ENCODE measurements around the gene ZBTB16. TPM values are rescaled to one million over a fixed set of nuclear protein-coding genes. Genes with fewer than 3 reads are reported as not detected.
A peak's percentile ranks its signal among the peaks of the same experiment; 100 is the strongest.

The ZBTB16 gene
- total RNA-seq, 3 donors from 2014 or later, result 236 to 358 (median 271) TPM

- TF ChIP-seq POLR2A (IDR thresholded peaks at IDR 0.05), result no peak
- no peak for TF ChIP-seq CTCF (IDR thresholded peaks at IDR 0.05)
- TF ChIP-seq POLR2AphosphoS5 (IDR thresholded peaks at IDR 0.05), result no peak
- no peaks in the 10 kb centered on the region for H3K27me3 ChIP-seq
- no peaks in the 10 kb centered on the region for H3K4me1 ChIP-seq
- DNase-seq (ENCODE audit: low spot score in 2 of 2), result no peak
- no peak overlapping the region for H3K4me3 ChIP-seq
- no peak overlapping the region for H3K27ac ChIP-seq
- no peaks in the 10 kb centered on the region for H3K9me3 ChIP-seq
- H3K36me3 ChIP-seq, result no peaks in the 10 kb centered on the region
- intact Hi-C loops (cut with DNase I; ENCODE audit: low total_unique reads), result no loop called here
Measured at GRCh38 chr11:114232400-114233059, 173.0 kb downstream of the ZBTB16 start.

DNA sequence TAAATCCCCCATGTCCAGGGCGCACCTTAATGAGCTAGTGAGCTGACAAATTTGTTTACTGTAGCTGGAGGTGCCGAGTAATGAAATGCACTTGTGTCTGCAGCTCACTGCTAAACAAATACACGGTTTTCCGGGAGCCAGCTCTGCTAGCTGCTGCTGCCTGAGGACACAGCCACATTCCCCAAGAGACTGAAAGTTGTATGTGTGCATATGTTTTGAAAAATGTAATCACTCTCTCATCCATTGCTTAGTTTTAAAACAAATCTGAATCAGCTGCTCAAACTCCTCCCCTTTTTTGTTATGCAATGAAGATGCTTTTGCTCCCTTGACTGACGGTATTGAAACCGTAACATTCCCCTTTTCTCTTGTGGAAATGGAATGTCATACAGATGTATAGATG lies 174.2 kb downstream of the ZBTB16 start:
- no peaks in the 10 kb centered on the region for H3K4me1 ChIP-seq
- intact Hi-C loops (cut with DNase I; ENCODE audit: low total_unique reads), result no loop called here
- TF ChIP-seq POLR2AphosphoS5 (IDR thresholded peaks at IDR 0.05) (no peak), CTCF (IDR thresholded peaks at IDR 0.05) (no peak)
- no peak overlapping the region for H3K27ac ChIP-seq
- no peak for DNase-seq (ENCODE audit: low spot score in 2 of 2)
- no peak overlapping the region for H3K4me3 ChIP-seq
- H3K9me3 ChIP-seq, result no peaks in the 10 kb centered on the region
- no peaks in the 10 kb centered on the region for H3K36me3 ChIP-seq
- H3K27me3 ChIP-seq, result no peaks in the 10 kb centered on the region

GRCh38 chr11:114236829-114237228 lies 177.3 kb downstream of the ZBTB16 start:
- no peak for TF ChIP-seq POLR2A (IDR thresholded peaks at IDR 0.05)
- no peak for TF ChIP-seq CTCF (IDR thresholded peaks at IDR 0.05)
- TF ChIP-seq POLR2AphosphoS5 (IDR thresholded peaks at IDR 0.05), result no peak
- H3K4me1 ChIP-seq, result no peaks in the 10 kb centered on the region
- no peaks in the 10 kb centered on the region for H3K36me3 ChIP-seq

GRCh38 chr11:114237321-114238280 lies 178.1 kb downstream of the ZBTB16 start:
- Histone ChIP-seq H3K27ac (peak overlapping the region in 1 of 2 donors; percentile 30), H3K4me1 (no peaks in the 10 kb centered on the region), H3K9me3 (no peaks in the 10 kb centered on the region), H3K27me3 (no peaks in the 10 kb centered on the region), H3K4me3 (no peak overlapping the region), H3K36me3 (no peaks in the 10 kb centered on the region)
- intact Hi-C loops (cut with DNase I; ENCODE audit: low total_unique reads), result loop anchor here (5.0 kb wide), 1 partner anchor 725 kb away; no protein-coding TSS in a partner anchor
- TF ChIP-seq CTCF (IDR thresholded peaks at IDR 0.05) (no peak), POLR2A (IDR thresholded peaks at IDR 0.05) (no peak), POLR2AphosphoS5 (IDR thresholded peaks at IDR 0.05) (no peak)
- no peak for DNase-seq (ENCODE audit: low spot score in 2 of 2)

More at GRCh38 chr11:114236829-114237228, 177.3 kb downstream of the ZBTB16 start:
- no peak overlapping the region for H3K4me3 ChIP-seq
- intact Hi-C loops (cut with DNase I; ENCODE audit: low total_unique reads), result loop anchor here (5.0 kb wide), 1 partner anchor 725 kb away; no protein-coding TSS in a partner anchor
- DNase-seq (ENCODE audit: low spot score in 2 of 2), result no peak
- H3K9me3 ChIP-seq, result no peaks in the 10 kb centered on the region
- no peaks in the 10 kb centered on the region for H3K27me3 ChIP-seq
- no peak overlapping the region for H3K27ac ChIP-seq

GRCh38 chr11:114239753-114240161 lies 180.2 kb downstream of the ZBTB16 start:
- no peaks in the 10 kb centered on the region for H3K36me3 ChIP-seq
- no peaks in the 10 kb centered on the region for H3K9me3 ChIP-seq
- H3K4me3 ChIP-seq, result no peak overlapping the region
- intact Hi-C loops (cut with DNase I; ENCODE audit: low total_unique reads), result loop anchor here (5.0 kb wide), 1 partner anchor 727 kb away; no protein-coding TSS in a partner anchor
- TF ChIP-seq POLR2A (IDR thresholded peaks at IDR 0.05) (no peak), POLR2AphosphoS5 (IDR thresholded peaks at IDR 0.05) (no peak), CTCF (IDR thresholded peaks at IDR 0.05) (no peak)
- DNase-seq (ENCODE audit: low spot score in 2 of 2), result no peak
- H3K27ac ChIP-seq, result peak overlapping the region in 1 of 2 donors; percentile 54
- no peaks in the 10 kb centered on the region for H3K4me1 ChIP-seq
- H3K27me3 ChIP-seq, result no peaks in the 10 kb centered on the region
